HEK293 (cell line): ENCODE measurements around the gene SAT1.

Experiments used
- BCL11A ChIP-seq: fragments of 450-650 bp; formaldehyde crosslinking; IDR thresholded peaks from 2 replicates; pipeline ENCODE4 v1.5.1; 2016; ENCODE audit warnings: low read depth, missing biosample characterization, missing genetic modification characterization
- FEZF1 ChIP-seq: fragments of 450-650 bp; formaldehyde crosslinking; IDR thresholded peaks from 2 replicates; pipeline ENCODE4 v1.5.1; 2016; ENCODE audit warnings: missing biosample characterization, missing genetic modification characterization
- GLI2 ChIP-seq: fragments of 450-650 bp; formaldehyde crosslinking; IDR thresholded peaks from 2 replicates; pipeline ENCODE4; 2017; ENCODE audit warnings: missing biosample characterization, missing genetic modification characterization, low read depth, borderline replicate concordance
- GLI4 ChIP-seq: fragments of 450-650 bp; formaldehyde crosslinking; IDR thresholded peaks from 2 replicates; pipeline ENCODE4 v1.5.1; 2016; ENCODE audit warnings: missing biosample characterization, missing genetic modification characterization
- HOXD13 ChIP-seq: sonication (generic); formaldehyde crosslinking; IDR thresholded peaks from 2 replicates; pipeline ENCODE4 v1.8.0; 2022; ENCODE audit warnings: missing genetic modification reagents, borderline replicate concordance
- PRDM1 ChIP-seq: fragments of 450-650 bp; formaldehyde crosslinking; IDR thresholded peaks from 2 replicates; pipeline ENCODE4; 2016; ENCODE audit warnings: missing biosample characterization, missing genetic modification characterization
- WT1 ChIP-seq: fragments of 450-650 bp; formaldehyde crosslinking; IDR thresholded peaks from 2 replicates; pipeline ENCODE4 v1.5.1; 2016; ENCODE audit warnings: missing biosample characterization, missing genetic modification characterization
- ZIC2 ChIP-seq: fragments of 450-650 bp; formaldehyde crosslinking; IDR thresholded peaks from 2 replicates; pipeline ENCODE4 v1.5.1; 2016; ENCODE audit warnings: missing biosample characterization, missing genetic modification characterization
- ZNF10 ChIP-seq: fragments of 450-650 bp; formaldehyde crosslinking; IDR thresholded peaks from 2 replicates; pipeline ENCODE4 v1.5.1; 2017; ENCODE audit warnings: missing biosample characterization, missing genetic modification characterization
- ZNF138 ChIP-seq: fragments of 450-650 bp; formaldehyde crosslinking; IDR thresholded peaks from 2 replicates; pipeline ENCODE4 v1.5.1; 2016; ENCODE audit warnings: missing biosample characterization, missing genetic modification characterization, borderline replicate concordance
- ZNF274 ChIP-seq, 2 experiments: fragments of 200-500 bp in 1 of 2; fragments of 450-650 bp in 1 of 2; sonication (Bioruptor generic) in 1 of 2; formaldehyde crosslinking in 1 of 2; IDR thresholded peaks; 2 replicates each; pipeline versions ENCODE4 v1.5.1 to v1.6.1; 2014 to 2016; ENCODE audit warnings: borderline replicate concordance in 1 of 2, inconsistent platforms in 1 of 2, low read length in 1 of 2, missing biosample characterization in 1 of 2, missing genetic modification characterization in 1 of 2
- ZNF394 ChIP-seq: fragments of 450-650 bp; formaldehyde crosslinking; IDR thresholded peaks from 2 replicates; pipeline ENCODE4 v1.5.1; 2016; ENCODE audit warnings: missing biosample characterization, missing genetic modification characterization, mild to moderate bottlenecking, moderate library complexity, borderline replicate concordance
- ZNF416 ChIP-seq: fragments of 450-650 bp; formaldehyde crosslinking; IDR thresholded peaks from 2 replicates; pipeline ENCODE4 v1.5.1; 2016; ENCODE audit warnings: missing biosample characterization, missing genetic modification characterization
- ZNF423 ChIP-seq: fragments of 450-650 bp; formaldehyde crosslinking; IDR thresholded peaks from 2 replicates; pipeline ENCODE4 v1.5.1; 2016; ENCODE audit warnings: missing biosample characterization, missing genetic modification characterization
- ZNF544 ChIP-seq: fragments of 450-650 bp; formaldehyde crosslinking; IDR thresholded peaks from 2 replicates; pipeline ENCODE4 v1.5.0; 2017; ENCODE audit warnings: missing biosample characterization, missing genetic modification characterization
- ZNF571 ChIP-seq: fragments of 450-650 bp; formaldehyde crosslinking; IDR thresholded peaks from 2 replicates; pipeline ENCODE4 v1.5.0; 2017; ENCODE audit warnings: missing biosample characterization, missing genetic modification characterization
- ZNF585B ChIP-seq: fragments of 450-650 bp; formaldehyde crosslinking; IDR thresholded peaks from 2 replicates; pipeline ENCODE4 v1.5.1; 2016; ENCODE audit warnings: missing biosample characterization, missing genetic modification characterization
- ZNF76 ChIP-seq: fragments of 450-650 bp; formaldehyde crosslinking; IDR thresholded peaks from 2 replicates; pipeline ENCODE4; 2016; ENCODE audit warnings: low read depth, missing biosample characterization, missing genetic modification characterization, borderline replicate concordance
- ZXDB ChIP-seq: fragments of 450-650 bp; formaldehyde crosslinking; IDR thresholded peaks from 2 replicates; pipeline ENCODE4 v1.5.1; 2016; ENCODE audit warnings: missing biosample characterization, missing genetic modification characterization
- TF ChIP-seq, protein P1 (sequence below): fragments of 450-650 bp; formaldehyde crosslinking; IDR thresholded peaks from 2 replicates; pipeline ENCODE4 v1.5.1; 2016; ENCODE audit warnings: missing biosample characterization, missing genetic modification characterization, low read depth
- TF ChIP-seq, protein P2 (sequence below): fragments of 450-650 bp; formaldehyde crosslinking; IDR thresholded peaks from 2 replicates; pipeline ENCODE4 v1.5.1; 2017; ENCODE audit warnings: missing biosample characterization, missing genetic modification characterization
- TF ChIP-seq, protein P3 (sequence below): fragments of 450-650 bp; IDR thresholded peaks from 2 replicates; pipeline ENCODE4 v1.5.1; 2018; ENCODE audit warnings: missing biosample characterization, missing genetic modification characterization
- TF ChIP-seq, protein P4 (sequence below): fragments of 450-650 bp; IDR thresholded peaks from 2 replicates; pipeline ENCODE4 v1.5.1; 2018; ENCODE audit warnings: missing biosample characterization, mild to moderate bottlenecking, missing genetic modification characterization
- TF ChIP-seq, protein P5 (sequence below): fragments of 450-650 bp; formaldehyde crosslinking; IDR thresholded peaks from 2 replicates; pipeline ENCODE4 v1.5.1; 2017; ENCODE audit warnings: missing biosample characterization, mild to moderate bottlenecking, missing genetic modification characterization, moderate library complexity
- TF ChIP-seq, protein P6 (sequence below): fragments of 450-650 bp; formaldehyde crosslinking; IDR thresholded peaks from 2 replicates; pipeline ENCODE4 v1.5.1; 2017; ENCODE audit warnings: missing biosample characterization, missing genetic modification characterization
- TF ChIP-seq, protein P7 (sequence below): fragments of 450-650 bp; formaldehyde crosslinking; IDR thresholded peaks from 2 replicates; pipeline ENCODE4 v1.5.1; 2016; ENCODE audit warnings: missing biosample characterization, missing genetic modification characterization
- TF ChIP-seq, protein P8 (sequence below): fragments of 450-650 bp; formaldehyde crosslinking; IDR thresholded peaks from 2 replicates; pipeline ENCODE4 v1.5.1; 2016; ENCODE audit warnings: missing biosample characterization, missing genetic modification characterization

SAT1 gene

DNA sequence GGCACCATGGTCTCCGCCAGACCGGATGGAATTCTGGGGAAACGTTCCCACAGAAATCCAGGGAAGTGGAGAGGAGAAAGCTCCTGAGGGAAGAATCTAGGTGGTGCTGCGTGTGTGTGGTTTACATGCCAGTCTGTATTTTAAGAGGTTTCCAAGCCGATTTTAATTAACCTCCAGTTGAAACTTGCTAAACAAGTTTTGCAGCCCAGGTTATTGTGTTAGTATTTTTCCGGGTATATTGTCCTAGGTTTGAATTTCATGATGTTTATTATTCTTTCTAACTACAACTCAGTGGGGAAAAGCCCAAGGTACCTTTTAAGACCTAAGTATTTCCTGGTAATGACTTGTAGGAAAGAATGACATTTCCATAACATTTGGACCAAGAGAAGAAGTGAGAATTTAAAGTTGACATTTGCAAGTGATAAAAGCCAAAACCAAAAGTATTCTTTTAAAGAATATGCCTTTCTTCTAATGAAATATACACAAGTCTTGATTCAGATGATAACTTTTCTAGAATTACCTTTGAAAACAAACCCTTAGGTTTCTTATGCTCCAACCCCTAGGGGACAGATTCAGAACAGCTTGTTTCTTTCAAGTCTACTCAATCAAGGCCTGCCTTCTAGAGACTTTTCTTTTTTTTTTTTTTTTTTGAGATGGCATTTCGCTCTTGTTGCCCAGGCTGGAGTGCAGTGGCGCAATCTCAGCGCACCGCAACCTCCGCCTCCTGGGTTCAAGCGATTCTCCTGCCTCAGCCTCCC is 14.6 kb downstream of the SAT1 start (continued):
- TF ChIP-seq, protein P1, sequence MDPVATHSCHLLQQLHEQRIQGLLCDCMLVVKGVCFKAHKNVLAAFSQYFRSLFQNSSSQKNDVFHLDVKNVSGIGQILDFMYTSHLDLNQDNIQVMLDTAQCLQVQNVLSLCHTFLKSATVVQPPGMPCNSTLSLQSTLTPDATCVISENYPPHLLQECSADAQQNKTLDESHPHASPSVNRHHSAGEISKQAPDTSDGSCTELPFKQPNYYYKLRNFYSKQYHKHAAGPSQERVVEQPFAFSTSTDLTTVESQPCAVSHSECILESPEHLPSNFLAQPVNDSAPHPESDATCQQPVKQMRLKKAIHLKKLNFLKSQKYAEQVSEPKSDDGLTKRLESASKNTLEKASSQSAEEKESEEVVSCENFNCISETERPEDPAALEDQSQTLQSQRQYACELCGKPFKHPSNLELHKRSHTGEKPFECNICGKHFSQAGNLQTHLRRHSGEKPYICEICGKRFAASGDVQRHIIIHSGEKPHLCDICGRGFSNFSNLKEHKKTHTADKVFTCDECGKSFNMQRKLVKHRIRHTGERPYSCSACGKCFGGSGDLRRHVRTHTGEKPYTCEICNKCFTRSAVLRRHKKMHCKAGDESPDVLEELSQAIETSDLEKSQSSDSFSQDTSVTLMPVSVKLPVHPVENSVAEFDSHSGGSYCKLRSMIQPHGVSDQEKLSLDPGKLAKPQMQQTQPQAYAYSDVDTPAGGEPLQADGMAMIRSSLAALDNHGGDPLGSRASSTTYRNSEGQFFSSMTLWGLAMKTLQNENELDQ, result no peak
- TF ChIP-seq, protein P2, sequence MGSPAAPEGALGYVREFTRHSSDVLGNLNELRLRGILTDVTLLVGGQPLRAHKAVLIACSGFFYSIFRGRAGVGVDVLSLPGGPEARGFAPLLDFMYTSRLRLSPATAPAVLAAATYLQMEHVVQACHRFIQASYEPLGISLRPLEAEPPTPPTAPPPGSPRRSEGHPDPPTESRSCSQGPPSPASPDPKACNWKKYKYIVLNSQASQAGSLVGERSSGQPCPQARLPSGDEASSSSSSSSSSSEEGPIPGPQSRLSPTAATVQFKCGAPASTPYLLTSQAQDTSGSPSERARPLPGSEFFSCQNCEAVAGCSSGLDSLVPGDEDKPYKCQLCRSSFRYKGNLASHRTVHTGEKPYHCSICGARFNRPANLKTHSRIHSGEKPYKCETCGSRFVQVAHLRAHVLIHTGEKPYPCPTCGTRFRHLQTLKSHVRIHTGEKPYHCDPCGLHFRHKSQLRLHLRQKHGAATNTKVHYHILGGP (tag by site-specific recombination), result 0 out of 2 replicates have a peak, but pooled peaks have one; percentile 36
- TF ChIP-seq ZXDB (peak; percentile 76), ZNF544 (tag by site-specific recombination) (no peak), ZNF274 (IDR thresholded peaks at IDR 0.05; ENCODE audit: low read length) (no peak), ZNF274 (tag by site-specific recombination; IDR thresholded peaks at IDR 0.05; ENCODE audit: borderline replicate concordance) (no peak), GLI4 (tag by site-specific recombination) (no peak), ZNF416 (no peak), GLI2 (tag by site-specific recombination) (peak; percentile 83), WT1 (tag by site-specific recombination) (peak; percentile 79), ZIC2 (tag by site-specific recombination) (peak; percentile 36; the same call in 1 of the 2 replicates), ZNF10 (peak; percentile 53), FEZF1 (tag by site-specific recombination) (peak; percentile 87), BCL11A (peak; percentile 50; the same call in 1 of the 2 replicates), ZNF571 (no peak), PRDM1 (no peak), ZNF76 (tag by site-specific recombination) (0 out of 2 replicates have a peak, but pooled peaks have one; percentile 33), ZNF138 (tag by site-specific recombination) (no peak), HOXD13 (CRISPR knock-in tag) (no peak), ZNF585B (no peak), ZNF423 (tag by site-specific recombination) (no peak), ZNF394 (tag by site-specific recombination) (no peak)
- TF ChIP-seq, protein P3, sequence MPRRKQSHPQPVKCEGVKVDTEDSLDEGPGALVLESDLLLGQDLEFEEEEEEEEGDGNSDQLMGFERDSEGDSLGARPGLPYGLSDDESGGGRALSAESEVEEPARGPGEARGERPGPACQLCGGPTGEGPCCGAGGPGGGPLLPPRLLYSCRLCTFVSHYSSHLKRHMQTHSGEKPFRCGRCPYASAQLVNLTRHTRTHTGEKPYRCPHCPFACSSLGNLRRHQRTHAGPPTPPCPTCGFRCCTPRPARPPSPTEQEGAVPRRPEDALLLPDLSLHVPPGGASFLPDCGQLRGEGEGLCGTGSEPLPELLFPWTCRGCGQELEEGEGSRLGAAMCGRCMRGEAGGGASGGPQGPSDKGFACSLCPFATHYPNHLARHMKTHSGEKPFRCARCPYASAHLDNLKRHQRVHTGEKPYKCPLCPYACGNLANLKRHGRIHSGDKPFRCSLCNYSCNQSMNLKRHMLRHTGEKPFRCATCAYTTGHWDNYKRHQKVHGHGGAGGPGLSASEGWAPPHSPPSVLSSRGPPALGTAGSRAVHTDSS (tag by site-specific recombination), result no peak
- TF ChIP-seq, protein P4, sequence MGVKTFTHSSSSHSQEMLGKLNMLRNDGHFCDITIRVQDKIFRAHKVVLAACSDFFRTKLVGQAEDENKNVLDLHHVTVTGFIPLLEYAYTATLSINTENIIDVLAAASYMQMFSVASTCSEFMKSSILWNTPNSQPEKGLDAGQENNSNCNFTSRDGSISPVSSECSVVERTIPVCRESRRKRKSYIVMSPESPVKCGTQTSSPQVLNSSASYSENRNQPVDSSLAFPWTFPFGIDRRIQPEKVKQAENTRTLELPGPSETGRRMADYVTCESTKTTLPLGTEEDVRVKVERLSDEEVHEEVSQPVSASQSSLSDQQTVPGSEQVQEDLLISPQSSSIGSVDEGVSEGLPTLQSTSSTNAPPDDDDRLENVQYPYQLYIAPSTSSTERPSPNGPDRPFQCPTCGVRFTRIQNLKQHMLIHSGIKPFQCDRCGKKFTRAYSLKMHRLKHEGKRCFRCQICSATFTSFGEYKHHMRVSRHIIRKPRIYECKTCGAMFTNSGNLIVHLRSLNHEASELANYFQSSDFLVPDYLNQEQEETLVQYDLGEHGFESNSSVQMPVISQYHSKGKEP (tag by site-specific recombination), result peak; percentile 77
- TF ChIP-seq, protein P5, sequence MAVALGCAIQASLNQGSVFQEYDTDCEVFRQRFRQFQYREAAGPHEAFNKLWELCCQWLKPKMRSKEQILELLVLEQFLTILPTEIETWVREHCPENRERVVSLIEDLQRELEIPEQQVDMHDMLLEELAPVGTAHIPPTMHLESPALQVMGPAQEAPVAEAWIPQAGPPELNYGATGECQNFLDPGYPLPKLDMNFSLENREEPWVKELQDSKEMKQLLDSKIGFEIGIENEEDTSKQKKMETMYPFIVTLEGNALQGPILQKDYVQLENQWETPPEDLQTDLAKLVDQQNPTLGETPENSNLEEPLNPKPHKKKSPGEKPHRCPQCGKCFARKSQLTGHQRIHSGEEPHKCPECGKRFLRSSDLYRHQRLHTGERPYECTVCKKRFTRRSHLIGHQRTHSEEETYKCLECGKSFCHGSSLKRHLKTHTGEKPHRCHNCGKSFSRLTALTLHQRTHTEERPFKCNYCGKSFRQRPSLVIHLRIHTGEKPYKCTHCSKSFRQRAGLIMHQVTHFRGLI (tag by site-specific recombination), result peak; percentile 55; the same call in 1 of the 2 replicates
- TF ChIP-seq, protein P6, sequence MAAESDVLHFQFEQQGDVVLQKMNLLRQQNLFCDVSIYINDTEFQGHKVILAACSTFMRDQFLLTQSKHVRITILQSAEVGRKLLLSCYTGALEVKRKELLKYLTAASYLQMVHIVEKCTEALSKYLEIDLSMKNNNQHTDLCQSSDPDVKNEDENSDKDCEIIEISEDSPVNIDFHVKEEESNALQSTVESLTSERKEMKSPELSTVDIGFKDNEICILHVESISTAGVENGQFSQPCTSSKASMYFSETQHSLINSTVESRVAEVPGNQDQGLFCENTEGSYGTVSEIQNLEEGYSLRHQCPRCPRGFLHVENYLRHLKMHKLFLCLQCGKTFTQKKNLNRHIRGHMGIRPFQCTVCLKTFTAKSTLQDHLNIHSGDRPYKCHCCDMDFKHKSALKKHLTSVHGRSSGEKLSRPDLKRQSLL (tag by site-specific recombination), result no peak
- TF ChIP-seq, protein P7, sequence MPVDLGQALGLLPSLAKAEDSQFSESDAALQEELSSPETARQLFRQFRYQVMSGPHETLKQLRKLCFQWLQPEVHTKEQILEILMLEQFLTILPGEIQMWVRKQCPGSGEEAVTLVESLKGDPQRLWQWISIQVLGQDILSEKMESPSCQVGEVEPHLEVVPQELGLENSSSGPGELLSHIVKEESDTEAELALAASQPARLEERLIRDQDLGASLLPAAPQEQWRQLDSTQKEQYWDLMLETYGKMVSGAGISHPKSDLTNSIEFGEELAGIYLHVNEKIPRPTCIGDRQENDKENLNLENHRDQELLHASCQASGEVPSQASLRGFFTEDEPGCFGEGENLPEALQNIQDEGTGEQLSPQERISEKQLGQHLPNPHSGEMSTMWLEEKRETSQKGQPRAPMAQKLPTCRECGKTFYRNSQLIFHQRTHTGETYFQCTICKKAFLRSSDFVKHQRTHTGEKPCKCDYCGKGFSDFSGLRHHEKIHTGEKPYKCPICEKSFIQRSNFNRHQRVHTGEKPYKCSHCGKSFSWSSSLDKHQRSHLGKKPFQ (tag by site-specific recombination), result peak; percentile 42; the same call in 1 of the 2 replicates
- TF ChIP-seq, protein P8, sequence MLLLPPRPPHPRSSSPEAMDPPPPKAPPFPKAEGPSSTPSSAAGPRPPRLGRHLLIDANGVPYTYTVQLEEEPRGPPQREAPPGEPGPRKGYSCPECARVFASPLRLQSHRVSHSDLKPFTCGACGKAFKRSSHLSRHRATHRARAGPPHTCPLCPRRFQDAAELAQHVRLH (tag by site-specific recombination), result peak; percentile 74; the same call in 1 of the 2 replicates
